ENCODE data around the gene APP.

The APP gene

DNA sequence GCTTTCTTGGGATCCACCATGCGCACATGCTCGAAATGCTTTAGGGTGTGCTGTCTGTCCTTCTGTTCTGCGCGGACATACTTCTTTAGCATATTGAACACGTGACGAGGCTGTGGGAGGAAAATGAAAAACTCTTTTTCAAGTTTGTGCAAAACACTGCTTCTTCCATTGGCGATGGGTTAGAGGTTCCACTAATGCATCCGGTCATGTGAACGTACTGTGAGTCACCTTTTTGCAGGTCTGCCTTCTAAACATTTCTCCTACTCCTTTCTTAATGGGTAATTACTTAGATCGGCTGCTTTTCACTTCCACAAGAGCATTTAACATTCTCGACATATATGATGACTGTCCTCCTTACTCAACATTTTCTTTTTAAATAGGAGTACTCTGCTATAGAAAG lies 214.9 kb downstream of the APP start:
- no peaks in the 10 kb centered on the region for H3F3A ChIP-seq (ENCODE audit: control insufficient read depth, insufficient read depth)
- H3K4me1 ChIP-seq (ENCODE audit: control insufficient read depth, low read length) = peaks cover 3% of the 10 kb centered on the region
- H3K4me2 ChIP-seq (ENCODE audit: low read length) = no peak overlapping the region
- no peaks in the 10 kb centered on the region for H3K79me2 ChIP-seq (ENCODE audit: control insufficient read depth, low read length)
- no peak overlapping the region for H3K4me3 ChIP-seq (ENCODE audit: low read length)
- TF ChIP-seq EZH2phosphoT487 (IDR thresholded peaks at IDR 0.05; ENCODE audit: borderline replicate concordance, low read length) = no peak
- TF ChIP-seq, protein P1, sequence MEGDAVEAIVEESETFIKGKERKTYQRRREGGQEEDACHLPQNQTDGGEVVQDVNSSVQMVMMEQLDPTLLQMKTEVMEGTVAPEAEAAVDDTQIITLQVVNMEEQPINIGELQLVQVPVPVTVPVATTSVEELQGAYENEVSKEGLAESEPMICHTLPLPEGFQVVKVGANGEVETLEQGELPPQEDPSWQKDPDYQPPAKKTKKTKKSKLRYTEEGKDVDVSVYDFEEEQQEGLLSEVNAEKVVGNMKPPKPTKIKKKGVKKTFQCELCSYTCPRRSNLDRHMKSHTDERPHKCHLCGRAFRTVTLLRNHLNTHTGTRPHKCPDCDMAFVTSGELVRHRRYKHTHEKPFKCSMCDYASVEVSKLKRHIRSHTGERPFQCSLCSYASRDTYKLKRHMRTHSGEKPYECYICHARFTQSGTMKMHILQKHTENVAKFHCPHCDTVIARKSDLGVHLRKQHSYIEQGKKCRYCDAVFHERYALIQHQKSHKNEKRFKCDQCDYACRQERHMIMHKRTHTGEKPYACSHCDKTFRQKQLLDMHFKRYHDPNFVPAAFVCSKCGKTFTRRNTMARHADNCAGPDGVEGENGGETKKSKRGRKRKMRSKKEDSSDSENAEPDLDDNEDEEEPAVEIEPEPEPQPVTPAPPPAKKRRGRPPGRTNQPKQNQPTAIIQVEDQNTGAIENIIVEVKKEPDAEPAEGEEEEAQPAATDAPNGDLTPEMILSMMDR (IDR thresholded peaks at IDR 0.05; ENCODE audit: low read depth, low read length, poor library complexity, severe bottlenecking) = no peak
- no peak overlapping the region for H3K27ac ChIP-seq (ENCODE audit: low read depth, low read length)
- no peaks in the 10 kb centered on the region for H3K9me3 ChIP-seq (ENCODE audit: control insufficient read depth, insufficient read depth, low read length)
- no peaks in the 10 kb centered on the region for H4K20me1 ChIP-seq (ENCODE audit: control insufficient read depth, insufficient read depth, low read depth, low read length)
- no peaks in the 10 kb centered on the region for H3K9me2 ChIP-seq (replicated peaks; ENCODE audit: control insufficient read depth, low read length)
- no peaks in the 10 kb centered on the region for H3K36me3 ChIP-seq (ENCODE audit: control insufficient read depth, low read length)
- H3K27me3 ChIP-seq (ENCODE audit: control insufficient read depth, low read length) = no peaks in the 10 kb centered on the region

DNA sequence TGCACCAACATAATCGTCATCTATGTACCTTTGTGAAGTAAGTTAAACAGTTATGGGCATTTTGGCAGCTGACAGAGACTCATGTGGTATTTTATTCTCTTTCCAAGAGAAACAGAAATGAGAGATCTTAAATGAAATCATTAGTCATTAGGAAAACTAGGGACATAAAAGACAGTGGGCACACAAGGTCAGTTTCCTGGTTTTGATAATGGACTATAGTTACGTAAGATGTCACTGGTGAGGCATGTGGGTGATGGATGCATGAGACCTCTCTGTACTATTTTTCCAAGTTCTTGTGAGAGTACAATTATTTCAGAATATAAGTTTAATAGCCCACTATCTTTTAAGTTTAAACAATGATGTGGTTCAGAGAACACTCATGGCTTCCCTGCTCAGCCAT lies 216.9 kb downstream of the APP start:
- Histone ChIP-seq H3K4me2 (ENCODE audit: low read length) (no peak overlapping the region), H3K4me1 (ENCODE audit: control insufficient read depth, low read length) (no peaks in the 10 kb centered on the region), H3K36me3 (ENCODE audit: control insufficient read depth, low read length) (no peaks in the 10 kb centered on the region), H3K27me3 (ENCODE audit: control insufficient read depth, low read length) (no peaks in the 10 kb centered on the region), H3K4me3 (ENCODE audit: low read length) (no peak overlapping the region), H3K9me3 (ENCODE audit: control insufficient read depth, insufficient read depth, low read length) (no peaks in the 10 kb centered on the region), H4K20me1 (ENCODE audit: control insufficient read depth, insufficient read depth, low read depth, low read length) (no peaks in the 10 kb centered on the region), H3F3A (ENCODE audit: control insufficient read depth, insufficient read depth) (no peaks in the 10 kb centered on the region), H3K27ac (ENCODE audit: low read depth, low read length) (no peak overlapping the region), H3K79me2 (ENCODE audit: control insufficient read depth, low read length) (no peaks in the 10 kb centered on the region), H3K9me2 (replicated peaks; ENCODE audit: control insufficient read depth, low read length) (no peaks in the 10 kb centered on the region)
- TF ChIP-seq EZH2phosphoT487 (IDR thresholded peaks at IDR 0.05; ENCODE audit: borderline replicate concordance, low read length) = no peak
- TF ChIP-seq, protein P1 (IDR thresholded peaks at IDR 0.05; ENCODE audit: low read depth, low read length, poor library complexity, severe bottlenecking) = no peak

DNA sequence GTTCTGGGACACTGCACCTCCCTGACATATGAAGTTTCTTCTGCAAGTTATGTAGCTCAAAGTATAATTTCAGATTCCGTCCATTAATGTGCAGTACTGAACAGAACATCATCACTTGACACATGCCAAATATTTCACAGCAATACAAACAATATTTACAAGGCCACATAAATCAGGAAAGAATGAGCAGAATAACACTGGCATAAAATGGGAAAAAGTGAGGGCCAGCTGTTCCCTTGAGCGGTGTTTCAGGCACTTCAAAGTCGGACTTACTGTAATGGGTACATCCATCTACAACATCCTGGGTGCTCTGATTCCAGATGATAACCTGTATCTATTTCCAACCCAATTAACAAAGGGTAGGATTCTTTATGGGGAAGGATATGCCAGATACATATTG lies 217.4 kb downstream of the APP start:
- no peaks in the 10 kb centered on the region for H4K20me1 ChIP-seq (ENCODE audit: control insufficient read depth, insufficient read depth, low read depth, low read length)
- no peaks in the 10 kb centered on the region for H3K9me2 ChIP-seq (replicated peaks; ENCODE audit: control insufficient read depth, low read length)
- no peaks in the 10 kb centered on the region for H3K27me3 ChIP-seq (ENCODE audit: control insufficient read depth, low read length)
- no peaks in the 10 kb centered on the region for H3K36me3 ChIP-seq (ENCODE audit: control insufficient read depth, low read length)
- no peak overlapping the region for H3K4me3 ChIP-seq (ENCODE audit: low read length)
- no peak overlapping the region for H3K27ac ChIP-seq (ENCODE audit: low read depth, low read length)
- no peaks in the 10 kb centered on the region for H3K79me2 ChIP-seq (ENCODE audit: control insufficient read depth, low read length)
- no peaks in the 10 kb centered on the region for H3K4me1 ChIP-seq (ENCODE audit: control insufficient read depth, low read length)
- TF ChIP-seq EZH2phosphoT487 (IDR thresholded peaks at IDR 0.05; ENCODE audit: borderline replicate concordance, low read length) = no peak
- TF ChIP-seq, protein P1 (IDR thresholded peaks at IDR 0.05; ENCODE audit: low read depth, low read length, poor library complexity, severe bottlenecking) = no peak
- H3K4me2 ChIP-seq (ENCODE audit: low read length) = no peak overlapping the region
- H3K9me3 ChIP-seq (ENCODE audit: control insufficient read depth, insufficient read depth, low read length) = no peaks in the 10 kb centered on the region
- H3F3A ChIP-seq (ENCODE audit: control insufficient read depth, insufficient read depth) = no peaks in the 10 kb centered on the region

DNA sequence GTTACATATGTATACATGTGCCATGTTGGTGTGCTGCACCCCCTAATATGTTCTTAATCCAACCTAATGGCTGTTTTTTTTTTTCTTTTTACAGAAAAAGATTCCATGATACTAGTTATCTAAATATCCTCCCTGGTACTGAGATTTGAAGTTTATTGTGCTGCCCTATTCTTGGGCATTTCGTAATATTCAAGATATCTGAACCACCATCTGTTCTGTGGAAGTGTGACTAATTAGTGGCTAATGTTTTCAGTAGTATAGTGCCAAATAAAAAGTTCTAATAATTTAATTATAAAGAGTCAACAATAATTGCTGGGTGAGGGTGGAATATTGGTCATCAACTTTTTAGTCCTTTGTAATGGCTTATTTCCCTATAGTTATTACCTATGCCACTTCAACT lies 218.3 kb downstream of the APP start:
- Histone ChIP-seq H3K27ac (ENCODE audit: low read depth, low read length) (no peak overlapping the region), H3K4me2 (ENCODE audit: low read length) (no peak overlapping the region), H3K4me3 (ENCODE audit: low read length) (no peak overlapping the region), H3K4me1 (ENCODE audit: control insufficient read depth, low read length) (no peaks in the 10 kb centered on the region), H3F3A (ENCODE audit: control insufficient read depth, insufficient read depth) (no peaks in the 10 kb centered on the region), H3K79me2 (ENCODE audit: control insufficient read depth, low read length) (no peaks in the 10 kb centered on the region), H3K36me3 (ENCODE audit: control insufficient read depth, low read length) (no peaks in the 10 kb centered on the region), H3K9me3 (ENCODE audit: control insufficient read depth, insufficient read depth, low read length) (no peaks in the 10 kb centered on the region), H4K20me1 (ENCODE audit: control insufficient read depth, insufficient read depth, low read depth, low read length) (no peaks in the 10 kb centered on the region), H3K9me2 (replicated peaks; ENCODE audit: control insufficient read depth, low read length) (no peaks in the 10 kb centered on the region), H3K27me3 (ENCODE audit: control insufficient read depth, low read length) (no peaks in the 10 kb centered on the region)
- TF ChIP-seq, protein P1 (IDR thresholded peaks at IDR 0.05; ENCODE audit: low read depth, low read length, poor library complexity, severe bottlenecking) = no peak
- TF ChIP-seq EZH2phosphoT487 (IDR thresholded peaks at IDR 0.05; ENCODE audit: borderline replicate concordance, low read length) = no peak

Data from DOHH2 (cell line).